Measurements from ENCODE around the gene SLC24A3. TPM values are rescaled to one million over a fixed set of nuclear protein-coding genes. Genes with fewer than 3 reads are reported as not detected.

Gene SLC24A3
- total and polyA plus RNA-seq, 4 donors: 1.9 to 8.4 (median 5.8) TPM

- no peak overlapping the region for H3K27ac ChIP-seq (ENCODE audit: low read depth in 1 of 2, low read length in 1 of 2)
- peaks cover 0 to 3% (median under 1%) of the 10 kb centered on the region in 5 donors for H3K4me1 ChIP-seq (ENCODE audit: control insufficient read depth in 5 of 5, insufficient read depth in 5 of 5, low read length in 5 of 5)
- H3K4me3 ChIP-seq: no peak overlapping the region
- H3K27me3 ChIP-seq (ENCODE audit: control insufficient read depth in 3 of 3, insufficient read depth in 3 of 3, low read length in 2 of 3): no peaks in the 10 kb centered on the region
- H3K9ac ChIP-seq (ENCODE audit: insufficient read depth in 1 of 2, low read length in 2 of 2): no peak overlapping the region
- no peak for TF ChIP-seq CTCF (IDR thresholded peaks at IDR 0.05; ENCODE audit: control extremely low read depth, extremely low read depth)
- ATAC-seq (ENCODE audit: insufficient read depth, low FRiP score) (peak; percentile 45), DNase-seq (peak; percentile 29 to 84 (median 69))
- no peaks in the 10 kb centered on the region for H3K36me3 ChIP-seq (ENCODE audit: control insufficient read depth in 4 of 4, insufficient read depth in 4 of 4, low read length in 4 of 4)
- peaks cover 0 to 1% (median 0%) of the 10 kb centered on the region in 4 donors for H3K9me3 ChIP-seq (ENCODE audit: control insufficient read depth in 4 of 4, insufficient read depth in 3 of 4, low read length in 3 of 4)
- 41 to 52% methylated on average over 4 of the region's 4 CpGs for WGBS, 2 donors
These were observed 195.3 kb downstream of the SLC24A3 start for GRCh38 chr20:19407736-19408135.

- DNase-seq (no peak), ATAC-seq (ENCODE audit: insufficient read depth, low FRiP score) (no peak)
- TF ChIP-seq CTCF (IDR thresholded peaks at IDR 0.05; ENCODE audit: control extremely low read depth, extremely low read depth): no peak
- WGBS, 2 donors: 84 to 91% methylated on average over 4 of the region's 4 CpGs
- Histone ChIP-seq H3K27me3 (ENCODE audit: control insufficient read depth in 3 of 3, insufficient read depth in 3 of 3, low read length in 2 of 3) (no peaks in the 10 kb centered on the region), H3K9ac (ENCODE audit: insufficient read depth in 1 of 2, low read length in 2 of 2) (no peak overlapping the region), H3K4me3 (no peak overlapping the region), H3K36me3 (ENCODE audit: control insufficient read depth in 4 of 4, insufficient read depth in 4 of 4, low read length in 4 of 4) (no peaks in the 10 kb centered on the region), H3K4me1 (ENCODE audit: control insufficient read depth in 5 of 5, insufficient read depth in 5 of 5, low read length in 5 of 5) (peaks cover 0 to 2% (median 0%) of the 10 kb centered on the region in 5 donors), H3K27ac (ENCODE audit: low read depth in 1 of 2, low read length in 1 of 2) (no peak overlapping the region), H3K9me3 (ENCODE audit: control insufficient read depth in 4 of 4, insufficient read depth in 3 of 4, low read length in 3 of 4) (peaks cover 0 to 1% (median 0%) of the 10 kb centered on the region in 4 donors)
These were observed 196.5 kb downstream of the SLC24A3 start for GRCh38 chr20:19408971-19409370.

- ATAC-seq (ENCODE audit: insufficient read depth, low FRiP score): no peak
- Histone ChIP-seq H3K36me3 (ENCODE audit: control insufficient read depth in 4 of 4, insufficient read depth in 4 of 4, low read length in 4 of 4) (no peaks in the 10 kb centered on the region), H3K4me1 (ENCODE audit: control insufficient read depth in 5 of 5, insufficient read depth in 5 of 5, low read length in 5 of 5) (peaks cover 0 to 3% (median 0%) of the 10 kb centered on the region in 5 donors), H3K4me3 (no peak overlapping the region), H3K9ac (ENCODE audit: insufficient read depth in 1 of 2, low read length in 2 of 2) (no peak overlapping the region), H3K27ac (ENCODE audit: low read depth in 1 of 2, low read length in 1 of 2) (no peak overlapping the region), H3K9me3 (ENCODE audit: control insufficient read depth in 4 of 4, insufficient read depth in 3 of 4, low read length in 3 of 4) (peaks cover 0 to under 1% (median 0%) of the 10 kb centered on the region in 4 donors), H3K27me3 (ENCODE audit: control insufficient read depth in 3 of 3, insufficient read depth in 3 of 3, low read length in 2 of 3) (no peaks in the 10 kb centered on the region)
- DNase-seq: no peak
- 85 to 92% methylated on average over 3 of the region's 3 CpGs for WGBS, 2 donors
- TF ChIP-seq CTCF (IDR thresholded peaks at IDR 0.05; ENCODE audit: control extremely low read depth, extremely low read depth): no peak
These were observed 199.4 kb downstream of the SLC24A3 start for GRCh38 chr20:19411811-19412210.

GRCh38 chr20:19412254-19412653 lies 199.8 kb downstream of the SLC24A3 start:
- TF ChIP-seq CTCF (IDR thresholded peaks at IDR 0.05; ENCODE audit: control extremely low read depth, extremely low read depth): no peak
- Histone ChIP-seq H3K4me3 (no peak overlapping the region), H3K36me3 (ENCODE audit: control insufficient read depth in 4 of 4, insufficient read depth in 4 of 4, low read length in 4 of 4) (no peaks in the 10 kb centered on the region), H3K27me3 (ENCODE audit: control insufficient read depth in 3 of 3, insufficient read depth in 3 of 3, low read length in 2 of 3) (no peaks in the 10 kb centered on the region), H3K9me3 (ENCODE audit: control insufficient read depth in 4 of 4, insufficient read depth in 3 of 4, low read length in 3 of 4) (no peaks in the 10 kb centered on the region), H3K27ac (ENCODE audit: low read depth in 1 of 2, low read length in 1 of 2) (no peak overlapping the region), H3K4me1 (ENCODE audit: control insufficient read depth in 5 of 5, insufficient read depth in 5 of 5, low read length in 5 of 5) (peaks cover 0 to 3% (median 0%) of the 10 kb centered on the region in 5 donors), H3K9ac (ENCODE audit: insufficient read depth in 1 of 2, low read length in 2 of 2) (no peak overlapping the region)
- no peak for ATAC-seq (ENCODE audit: insufficient read depth, low FRiP score)
- WGBS, 2 donors: 53 to 71% methylated on average over 3 of the region's 3 CpGs
- no peak for DNase-seq

Data from lung (tissue), 12 donors.